HG03175 (cell line): Measurements from ENCODE around the gene CTNND2.

Experiments
- ATAC-seq: cut with Tn5 transposase; IDR thresholded peaks from one replicate; pipeline ENCODE4 v1.9.1; 2021; ENCODE audit warnings: mild to moderate bottlenecking, moderate library complexity; ENCODE audit not compliant: unreplicated experiment

The CTNND2 gene

GRCh38 chr5:11212706-11213105 is 691.5 kb downstream of the CTNND2 start:
- no peak for ATAC-seq

GRCh38 chr5:11197726-11198125 is 706.5 kb downstream of the CTNND2 start:
- ATAC-seq = no peak

GRCh38 chr5:11191673-11192072 is 712.6 kb downstream of the CTNND2 start:
- ATAC-seq = no peak

GRCh38 chr5:11182441-11183080 is 721.7 kb downstream of the CTNND2 start:
- ATAC-seq = no peak

DNA sequence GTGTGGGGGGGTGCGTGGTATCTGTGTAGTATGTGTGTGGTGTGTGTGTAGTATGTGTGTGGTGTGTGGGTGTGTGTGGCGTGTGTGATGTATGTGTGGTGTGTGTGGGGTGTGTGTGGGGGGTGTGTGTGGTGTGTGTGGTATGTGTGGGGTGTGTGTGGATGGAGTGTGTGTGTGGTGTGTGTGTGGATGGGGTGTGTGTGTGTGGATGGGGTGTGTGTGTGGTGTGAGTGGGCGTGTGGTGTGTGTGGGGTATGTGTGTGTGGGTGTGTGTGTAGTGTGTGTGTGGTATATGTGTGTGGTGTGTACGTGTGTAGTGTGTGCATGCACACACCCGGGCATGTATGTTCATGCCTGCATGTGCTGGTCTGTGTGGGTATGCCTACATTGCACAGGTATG is 722.3 kb downstream of the CTNND2 start:
- ATAC-seq = no peak

DNA sequence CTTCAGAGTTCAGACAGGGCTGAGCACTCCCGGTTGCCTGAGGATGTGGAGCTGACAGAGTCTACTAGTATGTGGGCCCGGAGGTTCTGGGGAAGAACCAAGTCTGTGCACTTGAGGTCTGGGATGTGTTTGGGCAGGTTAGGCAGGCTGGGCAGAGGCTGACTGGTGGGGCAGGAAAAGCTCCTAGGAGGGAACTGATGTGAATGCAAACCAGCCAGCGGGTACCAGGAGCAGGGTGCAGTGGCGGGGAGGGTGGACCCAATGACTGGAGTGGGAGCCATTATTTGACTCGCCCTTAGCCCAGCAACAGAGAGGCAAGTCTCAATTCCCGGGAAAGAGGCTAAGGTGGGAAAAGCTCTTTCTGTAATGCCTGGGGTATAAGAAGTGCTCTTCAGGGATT is 723.4 kb downstream of the CTNND2 start:
- ATAC-seq = no peak

- no peak for ATAC-seq
Observed at GRCh38 chr5:11177999-11178711, 726.1 kb downstream of the CTNND2 start.

DNA sequence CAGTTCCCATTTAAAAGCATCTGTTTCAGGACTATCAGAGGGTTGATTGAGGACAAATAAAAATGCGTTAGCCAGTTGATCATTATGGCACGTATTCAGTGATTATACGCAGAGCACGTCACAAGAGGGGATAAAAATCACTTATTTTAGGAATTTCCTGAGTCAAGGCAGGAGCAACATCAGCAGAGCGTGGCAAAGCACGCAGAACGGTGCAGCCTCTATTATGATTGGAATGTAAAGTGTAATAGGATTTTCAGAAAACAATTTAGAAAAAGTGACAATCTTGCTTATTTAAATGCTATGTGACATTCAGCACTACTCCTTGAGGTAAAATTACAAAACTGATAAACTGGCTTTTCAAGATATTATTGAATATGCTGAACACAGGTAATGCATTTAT is 729.7 kb downstream of the CTNND2 start:
- no peak for ATAC-seq

DNA sequence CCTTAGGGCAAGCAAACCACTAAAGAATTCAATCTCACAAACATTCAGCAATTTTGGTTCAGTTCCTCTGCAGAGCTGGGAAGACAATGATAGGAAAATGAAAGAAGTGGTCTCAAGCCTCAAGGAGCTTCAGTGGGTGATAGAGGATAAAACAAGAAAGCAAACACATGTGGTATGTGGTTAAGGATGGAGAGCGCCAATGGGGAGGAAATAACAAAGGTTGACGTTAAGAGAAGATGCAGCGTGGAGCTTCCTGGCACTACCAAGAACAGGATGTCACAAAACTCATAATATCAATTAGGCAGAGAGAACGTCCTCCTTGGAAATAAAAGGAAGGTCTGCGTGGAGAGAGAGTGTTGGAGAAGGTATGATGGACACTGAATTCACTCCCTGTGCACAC is 731.8 kb downstream of the CTNND2 start:
- no peak for ATAC-seq

GRCh38 chr5:11171236-11171635 is 733.0 kb downstream of the CTNND2 start:
- ATAC-seq = no peak

GRCh38 chr5:11166923-11167322 is 737.3 kb downstream of the CTNND2 start:
- ATAC-seq = no peak

DNA sequence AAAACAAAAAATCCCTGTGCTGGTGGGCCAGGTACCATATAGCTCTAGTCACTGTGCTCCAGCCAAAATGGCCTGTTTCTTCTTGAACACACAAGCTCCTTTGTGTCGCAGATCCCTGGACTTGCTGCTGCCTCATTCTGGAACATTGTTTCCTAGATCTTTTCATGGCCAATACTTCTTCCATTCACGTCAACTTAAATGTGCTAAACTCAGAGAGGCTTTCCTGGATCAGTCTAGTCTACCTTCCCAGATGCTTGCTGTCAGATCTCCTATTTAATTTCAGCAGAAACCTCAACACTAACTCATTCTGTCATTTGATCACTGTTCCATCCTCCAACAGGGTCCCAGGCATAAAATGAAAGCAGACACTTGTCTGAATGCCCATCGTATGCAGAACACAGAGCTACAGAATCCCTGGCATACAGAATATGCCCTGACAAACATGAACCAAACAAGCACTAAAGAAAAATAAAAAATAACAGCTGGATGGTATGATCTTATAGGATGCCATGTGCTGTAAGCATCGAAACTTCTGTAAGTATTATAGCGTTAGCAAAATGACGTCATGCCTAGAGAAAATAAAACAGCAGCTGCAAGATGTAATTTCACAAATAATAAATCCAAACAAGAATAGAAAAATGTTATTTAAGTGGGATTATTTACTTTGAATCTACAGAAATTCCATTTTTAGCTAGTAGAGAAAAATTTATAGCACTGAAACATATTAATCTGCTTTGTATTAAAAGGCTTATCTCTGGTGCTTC is 739.5 kb downstream of the CTNND2 start:
- ATAC-seq = no peak

- ATAC-seq = no peak
Observed at GRCh38 chr5:11157132-11157531, 747.1 kb downstream of the CTNND2 start.

DNA sequence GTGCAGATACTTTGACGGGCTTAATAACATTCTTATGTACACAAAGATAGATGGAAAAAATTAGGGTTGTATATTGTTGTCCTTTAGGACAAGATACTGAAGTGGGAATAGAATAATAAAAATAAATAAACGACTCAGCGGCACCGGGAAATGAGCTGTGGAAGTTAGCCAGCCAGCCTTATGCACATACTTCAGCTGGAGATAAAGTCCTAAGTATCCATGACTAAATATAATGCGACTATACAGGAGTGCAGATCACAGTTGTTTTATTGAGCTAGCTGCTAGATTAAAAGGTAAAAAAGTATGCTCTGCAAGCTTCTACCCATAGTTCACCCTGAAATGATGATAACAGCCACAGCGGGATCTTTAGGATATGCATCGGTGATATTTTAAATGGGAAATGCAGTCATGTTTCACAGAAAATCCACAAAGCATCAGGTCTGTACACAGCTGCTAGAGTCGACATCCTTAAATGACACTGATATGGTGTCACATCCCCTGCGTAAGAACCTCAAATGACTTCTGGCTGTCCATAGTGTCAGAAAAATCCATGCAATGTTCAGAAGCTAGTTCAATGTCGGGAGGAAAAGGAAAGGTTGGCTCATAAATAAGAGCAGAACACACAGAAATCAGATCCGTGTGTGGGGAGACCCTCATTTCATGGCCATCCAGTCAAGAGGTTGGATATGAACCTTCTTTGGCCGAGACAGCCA is 750.4 kb downstream of the CTNND2 start:
- ATAC-seq = no peak

DNA sequence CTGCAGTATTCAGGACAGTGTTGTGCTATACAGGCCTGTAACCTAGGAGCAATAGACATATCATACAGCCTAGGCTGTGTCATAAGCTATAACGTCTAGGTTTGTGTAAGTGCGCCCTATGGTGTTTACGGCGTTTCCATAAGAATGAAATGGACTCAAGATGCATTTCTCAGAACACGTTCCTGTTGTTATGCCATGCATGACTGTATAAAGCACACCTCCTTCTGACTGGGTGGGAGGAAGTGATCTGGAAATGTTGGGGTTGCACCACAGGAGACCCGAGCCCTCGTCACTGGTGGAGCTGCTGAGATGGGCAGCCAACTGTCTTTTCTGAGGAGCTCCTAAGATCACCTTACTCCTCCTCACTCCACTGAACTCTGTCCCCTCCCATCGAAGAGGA is 751.9 kb downstream of the CTNND2 start:
- ATAC-seq = no peak

GRCh38 chr5:11150976-11151375 is 753.3 kb downstream of the CTNND2 start:
- ATAC-seq = no peak

DNA sequence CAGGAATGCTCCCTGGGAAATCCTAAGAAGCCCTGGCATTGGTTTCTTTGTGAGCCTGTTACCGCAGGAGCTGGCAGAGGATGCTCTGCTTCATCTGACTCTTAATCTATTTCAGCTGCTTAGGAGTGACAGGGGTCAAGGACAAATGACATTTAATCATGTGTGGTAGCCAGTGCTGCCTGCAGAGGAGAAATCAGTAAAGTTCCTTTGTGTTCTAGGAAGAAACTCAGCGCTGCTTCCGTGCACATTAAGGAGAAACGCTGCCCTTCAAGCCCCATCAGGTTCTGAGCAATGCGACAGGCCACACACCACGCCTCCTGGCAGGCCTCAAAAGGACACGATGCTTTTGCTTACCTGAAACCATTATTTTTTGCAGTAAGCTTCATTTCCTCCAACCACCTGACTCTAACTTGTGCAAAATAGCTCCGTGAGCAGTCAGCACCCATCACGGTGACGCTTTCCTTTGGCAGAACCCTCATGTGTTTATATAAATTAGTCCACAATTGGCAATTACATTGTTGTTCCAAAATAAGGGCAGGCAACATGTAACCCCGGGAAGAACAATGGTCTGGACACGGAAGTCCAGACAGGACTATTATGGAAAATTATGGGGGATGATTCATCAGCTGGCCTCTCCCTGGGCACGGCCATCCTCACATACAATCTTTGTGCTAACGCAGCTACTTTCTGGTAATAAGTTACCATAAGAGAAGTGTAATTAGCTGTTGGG is 755.3 kb downstream of the CTNND2 start:
- no peak for ATAC-seq

DNA sequence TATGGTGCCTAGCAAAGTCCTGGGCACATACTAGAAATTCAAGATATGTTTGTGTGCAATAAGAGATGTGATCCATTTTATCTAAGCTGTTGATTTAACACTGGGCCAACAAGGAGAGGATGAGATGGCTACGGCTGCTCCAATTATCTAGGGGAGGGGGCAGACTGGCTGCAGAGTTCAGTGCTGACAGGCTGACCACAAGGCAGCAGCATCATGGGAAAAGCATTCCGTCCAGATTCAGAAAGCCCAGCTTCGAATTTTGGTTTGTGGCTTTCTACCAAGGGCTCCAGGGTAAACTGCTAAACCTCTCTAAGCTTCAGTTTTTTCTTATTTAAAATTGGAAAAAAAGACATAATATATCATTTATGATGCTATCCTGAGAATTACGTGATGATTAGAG is 758.1 kb downstream of the CTNND2 start:
- no peak for ATAC-seq

DNA sequence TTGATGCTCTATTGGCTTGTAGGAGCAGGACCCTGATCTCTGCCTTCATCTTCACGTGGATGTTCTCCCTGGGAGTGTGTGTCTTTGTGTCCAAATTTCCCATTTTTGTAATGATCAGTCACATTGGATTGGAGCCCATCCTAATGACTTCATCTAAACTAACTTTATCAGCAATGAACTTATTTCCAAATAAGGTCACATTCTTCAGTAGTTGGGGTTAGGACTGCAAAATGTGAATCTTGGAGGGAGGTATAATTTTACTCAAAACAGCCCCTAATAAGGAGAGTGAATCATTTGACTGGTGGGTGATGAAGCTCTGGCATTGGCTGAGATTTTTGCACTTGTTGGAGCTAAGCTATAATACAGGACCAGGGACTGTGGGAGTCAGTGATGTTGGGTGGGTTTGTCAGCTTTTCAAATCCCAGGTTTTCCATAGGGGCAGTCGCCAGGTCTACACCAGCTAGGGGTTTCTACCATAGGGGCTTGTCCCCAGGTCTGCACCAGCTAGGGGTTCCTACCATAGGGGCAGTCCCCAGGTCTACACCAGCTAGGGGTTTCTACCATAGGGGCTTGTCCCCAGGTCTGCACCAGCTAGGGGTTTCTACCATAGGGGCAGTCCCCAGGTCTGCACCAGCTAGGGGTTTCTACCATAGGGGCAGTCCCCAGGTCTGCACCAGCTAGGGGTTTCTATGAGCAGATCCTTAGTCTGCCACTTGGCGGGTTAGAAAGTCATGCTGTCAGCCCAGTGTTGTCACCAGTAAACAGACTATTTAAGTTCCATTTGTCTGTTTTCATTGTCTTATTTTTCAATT is 760.6 kb downstream of the CTNND2 start:
- ATAC-seq = peak; percentile 38
